H1 (cell line): Measurements from ENCODE around the gene GPRASP3. TPM values are rescaled to one million over a fixed set of nuclear protein-coding genes. Genes with fewer than 3 reads are reported as not detected.

Experiments used
- CHD1 ChIP-seq: IDR thresholded peaks from 2 replicates; pipeline ENCODE4 v1.6.1; 2012; ENCODE audit warnings: low read depth, low read length, improper control_type of control experiment
- CHD2 ChIP-seq: IDR thresholded peaks from 2 replicates; pipeline ENCODE4 v1.6.1; 2012; ENCODE audit warnings: low read length, improper control_type of control experiment
- EGR1 ChIP-seq: IDR thresholded peaks from 2 replicates; pipeline ENCODE4 v1.6.1; 2011; ENCODE audit warnings: low read depth, low read length, borderline replicate concordance
- JUND ChIP-seq: IDR thresholded peaks from 2 replicates; pipeline ENCODE4 v1.6.1; 2011; ENCODE audit warnings: mild to moderate bottlenecking, improper control_type of control experiment, low read length
- KDM4A ChIP-seq: IDR thresholded peaks from one replicate; pipeline ENCODE4 v1.7.1; 2012; ENCODE audit warnings: low read depth, mild to moderate bottlenecking, moderate library complexity, low read length, inconsistent platforms; ENCODE audit not compliant: severe bottlenecking
- SRF ChIP-seq: IDR thresholded peaks from 2 replicates; pipeline ENCODE4 v1.6.1; 2011; ENCODE audit warnings: mild to moderate bottlenecking, low read depth, low read length, moderate library complexity
- TAF7 ChIP-seq: optimal IDR thresholded peaks from 2 replicates; pipeline ENCODE3; 2011; ENCODE audit warnings: low read depth, mild to moderate bottlenecking, inconsistent platforms, low read length, moderate library complexity, borderline replicate concordance
- TCF12 ChIP-seq: IDR thresholded peaks from 2 replicates; pipeline ENCODE4 v1.6.1; 2011; ENCODE audit warnings: low read depth, mild to moderate bottlenecking, low read length
- YY1 ChIP-seq: IDR thresholded peaks from 2 replicates; pipeline ENCODE4 v1.6.1; 2011; ENCODE audit warnings: low read depth, mild to moderate bottlenecking, low read length
- polyA plus RNA-seq, 7 experiments: library from polyadenylated mRNA; depleted of rRNA in 3 of 7; stranded (reverse) in 5 of 7; unstranded in 2 of 7; fragments of >200 nt in 5 of 7; fragments of 200-250 nt in 2 of 7; gene quantifications; 1 replicate in 5 of 7; 2 replicates in 1 of 7; 4 replicates in 1 of 7; pipeline versions ENCODE4 v1.2.1 to v1.2.3, GENCODE V29; 2011 to 2013; ENCODE audit warnings: missing spikeins in 2 of 7, mixed read lengths in 2 of 7
- total RNA-seq: library from RNA; stranded (reverse); fragmentation: NEBNext Ultra II Directional; extraction: Animal tissue kit (Norgen Biotek cat#: 25700); gene quantifications from 2 replicates; pipeline ENCODE4 v1.2.1, GENCODE V29; 2021
- TF ChIP-seq, protein P1 (sequence below): fragments of 300-600 bp; sonication (generic); IDR thresholded peaks from 2 replicates; pipeline ENCODE4 v1.7.1; 2012; ENCODE audit warnings: low read length, moderate library complexity, mild to moderate bottlenecking, inconsistent platforms; ENCODE audit not compliant: insufficient replicate concordance

The GPRASP3 gene
- total and polyA plus RNA-seq, 2 of the 8 experiments (the other 6 are each of a cell fraction or from before 2014, with no cell fraction given), result 7.0 to 19.8 TPM

DNA sequence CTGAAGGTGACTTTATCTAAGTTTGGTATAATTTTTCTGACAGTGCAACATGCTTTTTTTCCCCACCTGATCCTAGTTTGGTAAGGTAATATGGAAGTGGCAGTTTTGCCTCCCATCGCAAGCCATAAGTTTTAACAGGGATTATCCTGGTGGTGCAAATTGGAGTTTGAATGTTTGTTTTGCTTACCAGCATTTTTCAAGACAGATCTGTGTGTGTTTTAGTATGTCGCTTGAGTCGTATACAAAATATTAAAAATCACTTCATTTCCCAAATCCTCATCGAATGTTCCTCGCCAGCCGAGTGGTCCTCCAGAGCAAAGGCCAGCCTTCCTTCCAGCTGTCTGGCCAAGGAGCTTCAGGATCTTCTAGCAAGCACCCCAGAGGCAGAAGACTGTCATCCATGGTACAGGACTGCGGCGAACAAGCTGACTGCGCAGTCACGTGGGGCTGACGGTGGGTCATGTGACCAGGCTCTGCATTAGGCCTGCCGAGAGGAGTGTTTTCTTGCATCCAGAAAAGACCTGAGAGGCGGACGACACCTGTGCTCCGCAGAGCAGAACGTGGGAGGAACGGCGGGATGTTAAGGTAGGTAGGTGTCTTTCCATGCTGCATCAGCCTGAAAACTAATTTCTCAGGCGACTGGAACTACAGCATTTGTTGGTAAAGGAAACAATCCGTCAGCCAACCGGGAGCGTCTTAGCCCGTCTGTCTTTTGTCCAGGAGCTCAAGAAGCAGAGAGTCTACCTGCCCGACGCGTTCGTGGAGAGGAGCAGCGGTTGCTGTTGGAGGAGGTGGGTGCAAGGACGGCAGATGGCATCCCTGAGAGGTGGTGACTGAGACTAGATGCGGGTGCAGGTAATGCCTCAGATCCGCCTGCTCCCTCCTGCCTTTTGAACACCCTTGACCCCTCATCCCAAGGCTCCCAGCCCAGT is at the start of gene GPRASP3 (continued):
- TF ChIP-seq JUND, result no peak
- TF ChIP-seq SRF, result no peak
- TF ChIP-seq CHD1, result no peak
- TF ChIP-seq KDM4A, result no peak
- TF ChIP-seq, protein P1, sequence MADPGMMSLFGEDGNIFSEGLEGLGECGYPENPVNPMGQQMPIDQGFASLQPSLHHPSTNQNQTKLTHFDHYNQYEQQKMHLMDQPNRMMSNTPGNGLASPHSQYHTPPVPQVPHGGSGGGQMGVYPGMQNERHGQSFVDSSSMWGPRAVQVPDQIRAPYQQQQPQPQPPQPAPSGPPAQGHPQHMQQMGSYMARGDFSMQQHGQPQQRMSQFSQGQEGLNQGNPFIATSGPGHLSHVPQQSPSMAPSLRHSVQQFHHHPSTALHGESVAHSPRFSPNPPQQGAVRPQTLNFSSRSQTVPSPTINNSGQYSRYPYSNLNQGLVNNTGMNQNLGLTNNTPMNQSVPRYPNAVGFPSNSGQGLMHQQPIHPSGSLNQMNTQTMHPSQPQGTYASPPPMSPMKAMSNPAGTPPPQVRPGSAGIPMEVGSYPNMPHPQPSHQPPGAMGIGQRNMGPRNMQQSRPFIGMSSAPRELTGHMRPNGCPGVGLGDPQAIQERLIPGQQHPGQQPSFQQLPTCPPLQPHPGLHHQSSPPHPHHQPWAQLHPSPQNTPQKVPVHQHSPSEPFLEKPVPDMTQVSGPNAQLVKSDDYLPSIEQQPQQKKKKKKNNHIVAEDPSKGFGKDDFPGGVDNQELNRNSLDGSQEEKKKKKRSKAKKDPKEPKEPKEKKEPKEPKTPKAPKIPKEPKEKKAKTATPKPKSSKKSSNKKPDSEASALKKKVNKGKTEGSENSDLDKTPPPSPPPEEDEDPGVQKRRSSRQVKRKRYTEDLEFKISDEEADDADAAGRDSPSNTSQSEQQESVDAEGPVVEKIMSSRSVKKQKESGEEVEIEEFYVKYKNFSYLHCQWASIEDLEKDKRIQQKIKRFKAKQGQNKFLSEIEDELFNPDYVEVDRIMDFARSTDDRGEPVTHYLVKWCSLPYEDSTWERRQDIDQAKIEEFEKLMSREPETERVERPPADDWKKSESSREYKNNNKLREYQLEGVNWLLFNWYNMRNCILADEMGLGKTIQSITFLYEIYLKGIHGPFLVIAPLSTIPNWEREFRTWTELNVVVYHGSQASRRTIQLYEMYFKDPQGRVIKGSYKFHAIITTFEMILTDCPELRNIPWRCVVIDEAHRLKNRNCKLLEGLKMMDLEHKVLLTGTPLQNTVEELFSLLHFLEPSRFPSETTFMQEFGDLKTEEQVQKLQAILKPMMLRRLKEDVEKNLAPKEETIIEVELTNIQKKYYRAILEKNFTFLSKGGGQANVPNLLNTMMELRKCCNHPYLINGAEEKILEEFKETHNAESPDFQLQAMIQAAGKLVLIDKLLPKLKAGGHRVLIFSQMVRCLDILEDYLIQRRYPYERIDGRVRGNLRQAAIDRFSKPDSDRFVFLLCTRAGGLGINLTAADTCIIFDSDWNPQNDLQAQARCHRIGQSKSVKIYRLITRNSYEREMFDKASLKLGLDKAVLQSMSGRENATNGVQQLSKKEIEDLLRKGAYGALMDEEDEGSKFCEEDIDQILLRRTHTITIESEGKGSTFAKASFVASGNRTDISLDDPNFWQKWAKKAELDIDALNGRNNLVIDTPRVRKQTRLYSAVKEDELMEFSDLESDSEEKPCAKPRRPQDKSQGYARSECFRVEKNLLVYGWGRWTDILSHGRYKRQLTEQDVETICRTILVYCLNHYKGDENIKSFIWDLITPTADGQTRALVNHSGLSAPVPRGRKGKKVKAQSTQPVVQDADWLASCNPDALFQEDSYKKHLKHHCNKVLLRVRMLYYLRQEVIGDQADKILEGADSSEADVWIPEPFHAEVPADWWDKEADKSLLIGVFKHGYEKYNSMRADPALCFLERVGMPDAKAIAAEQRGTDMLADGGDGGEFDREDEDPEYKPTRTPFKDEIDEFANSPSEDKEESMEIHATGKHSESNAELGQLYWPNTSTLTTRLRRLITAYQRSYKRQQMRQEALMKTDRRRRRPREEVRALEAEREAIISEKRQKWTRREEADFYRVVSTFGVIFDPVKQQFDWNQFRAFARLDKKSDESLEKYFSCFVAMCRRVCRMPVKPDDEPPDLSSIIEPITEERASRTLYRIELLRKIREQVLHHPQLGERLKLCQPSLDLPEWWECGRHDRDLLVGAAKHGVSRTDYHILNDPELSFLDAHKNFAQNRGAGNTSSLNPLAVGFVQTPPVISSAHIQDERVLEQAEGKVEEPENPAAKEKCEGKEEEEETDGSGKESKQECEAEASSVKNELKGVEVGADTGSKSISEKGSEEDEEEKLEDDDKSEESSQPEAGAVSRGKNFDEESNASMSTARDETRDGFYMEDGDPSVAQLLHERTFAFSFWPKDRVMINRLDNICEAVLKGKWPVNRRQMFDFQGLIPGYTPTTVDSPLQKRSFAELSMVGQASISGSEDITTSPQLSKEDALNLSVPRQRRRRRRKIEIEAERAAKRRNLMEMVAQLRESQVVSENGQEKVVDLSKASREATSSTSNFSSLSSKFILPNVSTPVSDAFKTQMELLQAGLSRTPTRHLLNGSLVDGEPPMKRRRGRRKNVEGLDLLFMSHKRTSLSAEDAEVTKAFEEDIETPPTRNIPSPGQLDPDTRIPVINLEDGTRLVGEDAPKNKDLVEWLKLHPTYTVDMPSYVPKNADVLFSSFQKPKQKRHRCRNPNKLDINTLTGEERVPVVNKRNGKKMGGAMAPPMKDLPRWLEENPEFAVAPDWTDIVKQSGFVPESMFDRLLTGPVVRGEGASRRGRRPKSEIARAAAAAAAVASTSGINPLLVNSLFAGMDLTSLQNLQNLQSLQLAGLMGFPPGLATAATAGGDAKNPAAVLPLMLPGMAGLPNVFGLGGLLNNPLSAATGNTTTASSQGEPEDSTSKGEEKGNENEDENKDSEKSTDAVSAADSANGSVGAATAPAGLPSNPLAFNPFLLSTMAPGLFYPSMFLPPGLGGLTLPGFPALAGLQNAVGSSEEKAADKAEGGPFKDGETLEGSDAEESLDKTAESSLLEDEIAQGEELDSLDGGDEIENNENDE, result no peak
- TF ChIP-seq EGR1, result no peak
- no peak for TF ChIP-seq CHD2
- no peak for TF ChIP-seq TCF12
- no peak for TF ChIP-seq TAF7
- no peak for TF ChIP-seq YY1
